GM12875 (cell line): Measurements from ENCODE around the gene NIN.

Source experiments
- H3K4me3 ChIP-seq: one replicate; pipeline ENCODE4 v1.5.1; 2011; ENCODE audit warnings: low read depth, low read length, control low read depth
- TF ChIP-seq, protein P1 (sequence below): IDR thresholded peaks from 2 replicates; pipeline ENCODE4 v1.5.1; 2011; ENCODE audit warnings: low read depth, mild to moderate bottlenecking, control low read depth, inconsistent platforms, low read length, moderate library complexity, borderline replicate concordance; ENCODE audit not compliant: insufficient read depth

The NIN gene

DNA sequence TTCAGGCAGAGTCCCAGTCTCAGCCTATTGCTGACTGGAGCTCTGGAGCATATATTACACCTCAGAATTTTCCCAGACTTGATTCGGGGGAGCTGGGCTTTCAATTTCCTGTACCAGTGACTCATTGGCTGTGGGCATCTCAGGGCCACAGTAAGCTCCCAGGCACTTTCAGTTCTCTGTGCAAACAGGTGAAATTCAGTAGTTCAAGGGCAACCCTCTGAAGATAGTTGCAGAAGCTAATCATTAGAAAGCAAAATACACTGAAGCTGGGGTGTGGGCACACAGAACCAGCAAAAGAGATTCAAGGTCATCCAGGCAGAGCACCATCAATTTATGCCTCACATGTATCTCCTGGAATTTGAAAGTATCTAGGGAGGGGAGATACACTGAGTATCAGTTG is 8.1 kb upstream of the NIN start:
- TF ChIP-seq, protein P1, sequence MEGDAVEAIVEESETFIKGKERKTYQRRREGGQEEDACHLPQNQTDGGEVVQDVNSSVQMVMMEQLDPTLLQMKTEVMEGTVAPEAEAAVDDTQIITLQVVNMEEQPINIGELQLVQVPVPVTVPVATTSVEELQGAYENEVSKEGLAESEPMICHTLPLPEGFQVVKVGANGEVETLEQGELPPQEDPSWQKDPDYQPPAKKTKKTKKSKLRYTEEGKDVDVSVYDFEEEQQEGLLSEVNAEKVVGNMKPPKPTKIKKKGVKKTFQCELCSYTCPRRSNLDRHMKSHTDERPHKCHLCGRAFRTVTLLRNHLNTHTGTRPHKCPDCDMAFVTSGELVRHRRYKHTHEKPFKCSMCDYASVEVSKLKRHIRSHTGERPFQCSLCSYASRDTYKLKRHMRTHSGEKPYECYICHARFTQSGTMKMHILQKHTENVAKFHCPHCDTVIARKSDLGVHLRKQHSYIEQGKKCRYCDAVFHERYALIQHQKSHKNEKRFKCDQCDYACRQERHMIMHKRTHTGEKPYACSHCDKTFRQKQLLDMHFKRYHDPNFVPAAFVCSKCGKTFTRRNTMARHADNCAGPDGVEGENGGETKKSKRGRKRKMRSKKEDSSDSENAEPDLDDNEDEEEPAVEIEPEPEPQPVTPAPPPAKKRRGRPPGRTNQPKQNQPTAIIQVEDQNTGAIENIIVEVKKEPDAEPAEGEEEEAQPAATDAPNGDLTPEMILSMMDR: no peak
- no peak overlapping the region for H3K4me3 ChIP-seq

DNA sequence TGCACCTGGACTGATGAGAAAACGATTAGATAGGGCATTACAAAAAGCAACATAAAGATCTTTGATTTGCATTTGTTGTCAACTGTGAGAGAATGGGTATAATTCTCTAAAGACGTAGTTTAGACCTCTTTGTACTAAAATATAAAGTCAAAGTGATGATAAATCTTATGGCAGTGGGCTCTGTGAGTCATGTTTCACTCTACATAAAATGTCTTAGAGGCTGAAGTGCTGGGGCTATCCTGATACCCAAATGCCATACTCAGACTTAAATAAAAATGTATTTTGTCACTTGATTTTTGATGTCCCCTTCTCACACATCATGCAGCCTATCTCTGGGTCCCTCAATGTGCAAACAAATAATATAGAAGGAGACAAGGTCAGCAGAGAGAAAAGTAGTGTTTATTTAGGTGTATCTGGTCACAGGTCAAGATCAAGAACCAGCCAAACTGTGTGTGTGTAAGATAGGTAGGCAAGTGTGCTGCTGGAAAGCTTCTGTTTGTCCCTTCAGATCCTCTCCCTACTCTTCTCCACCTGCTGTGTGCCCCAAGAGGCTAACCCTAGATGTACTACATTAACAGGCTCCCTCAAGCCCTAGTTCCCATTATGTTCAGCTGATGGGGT is 7.0 kb upstream of the NIN start:
- TF ChIP-seq, protein P1: no peak
- H3K4me3 ChIP-seq: no peak overlapping the region

DNA sequence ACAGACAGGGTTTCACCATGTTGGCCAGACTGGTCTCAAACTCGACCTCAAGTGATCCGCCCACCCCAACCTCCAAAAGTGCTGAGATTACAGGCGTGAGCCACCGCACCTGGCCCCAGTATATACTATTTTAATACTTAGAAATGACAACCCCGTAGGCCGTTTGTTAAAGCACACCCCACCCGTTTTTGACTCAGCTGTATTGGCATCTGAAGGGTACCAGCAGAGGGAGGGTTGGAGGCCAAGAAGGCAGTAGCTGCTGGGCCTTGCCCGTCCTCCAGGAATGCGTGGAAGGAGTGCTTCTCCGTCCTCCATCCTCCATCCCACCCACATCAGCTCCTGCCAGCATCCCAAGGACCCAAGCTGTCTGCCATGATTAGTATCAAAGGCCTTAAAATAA is 6.3 kb upstream of the NIN start:
- TF ChIP-seq, protein P1: no peak
- H3K4me3 ChIP-seq: no peak overlapping the region

DNA sequence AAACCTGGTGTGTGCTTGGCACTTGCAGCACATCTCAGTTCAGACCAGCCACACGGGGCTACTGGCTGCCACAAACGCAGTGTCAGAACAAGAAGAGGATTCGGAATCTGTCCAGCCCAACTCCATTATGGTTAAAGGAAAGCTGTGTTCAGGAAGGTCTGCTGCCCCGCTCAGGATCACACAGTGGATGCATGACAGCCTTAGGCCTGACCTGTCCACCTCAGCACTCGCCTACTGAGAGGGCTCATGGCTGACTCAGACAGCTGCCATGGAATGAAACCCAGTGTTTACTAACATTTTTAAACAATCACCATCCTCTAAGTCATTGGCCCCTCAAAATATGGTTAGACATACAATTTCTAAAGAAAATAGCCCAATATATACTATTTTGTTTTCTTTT is 5.6 kb upstream of the NIN start:
- TF ChIP-seq, protein P1: no peak
- no peak overlapping the region for H3K4me3 ChIP-seq

DNA sequence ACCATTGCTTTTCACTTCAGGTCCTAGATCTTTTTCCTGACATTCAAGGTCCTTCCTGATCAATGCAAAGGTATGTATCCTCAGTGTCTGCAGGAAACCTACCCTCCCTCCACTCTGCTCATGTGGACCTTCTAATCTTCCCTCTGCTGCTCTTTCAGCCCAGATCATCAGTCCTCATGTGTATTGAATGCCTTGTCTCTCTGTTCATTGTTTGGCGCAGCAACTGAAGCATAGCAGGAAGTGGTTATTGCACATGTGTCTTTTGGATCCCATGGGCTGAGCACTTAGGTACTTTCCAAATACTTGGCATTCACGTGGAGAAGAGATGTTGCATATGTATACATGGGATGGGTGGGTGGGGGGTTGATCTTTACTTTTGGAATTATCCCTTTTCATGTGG is 4.3 kb upstream of the NIN start:
- TF ChIP-seq, protein P1: no peak
- H3K4me3 ChIP-seq: no peak overlapping the region

DNA sequence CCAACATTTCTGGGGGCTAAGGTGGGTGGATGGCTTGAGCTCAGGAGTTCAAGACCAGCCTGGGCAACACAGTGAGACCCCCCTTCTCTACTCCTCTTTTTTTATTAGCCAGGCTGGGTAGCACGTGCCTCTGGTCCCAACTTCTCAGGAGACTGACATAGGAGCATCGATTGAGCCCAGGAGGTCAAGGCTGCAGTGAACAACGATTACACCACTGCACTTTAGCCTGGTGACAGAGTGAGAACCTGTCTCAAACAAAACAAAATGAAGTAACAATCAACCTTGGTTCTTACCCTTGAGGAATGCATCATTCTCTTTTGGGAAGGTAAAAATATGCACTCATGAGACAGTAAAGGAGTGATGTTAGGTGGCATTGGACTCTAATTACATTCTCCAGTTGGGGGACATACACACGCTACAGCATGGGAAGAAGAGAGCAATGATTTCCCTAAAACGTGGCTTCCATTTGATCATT is 3.9 kb upstream of the NIN start:
- no peak overlapping the region for H3K4me3 ChIP-seq
- TF ChIP-seq, protein P1: no peak

DNA sequence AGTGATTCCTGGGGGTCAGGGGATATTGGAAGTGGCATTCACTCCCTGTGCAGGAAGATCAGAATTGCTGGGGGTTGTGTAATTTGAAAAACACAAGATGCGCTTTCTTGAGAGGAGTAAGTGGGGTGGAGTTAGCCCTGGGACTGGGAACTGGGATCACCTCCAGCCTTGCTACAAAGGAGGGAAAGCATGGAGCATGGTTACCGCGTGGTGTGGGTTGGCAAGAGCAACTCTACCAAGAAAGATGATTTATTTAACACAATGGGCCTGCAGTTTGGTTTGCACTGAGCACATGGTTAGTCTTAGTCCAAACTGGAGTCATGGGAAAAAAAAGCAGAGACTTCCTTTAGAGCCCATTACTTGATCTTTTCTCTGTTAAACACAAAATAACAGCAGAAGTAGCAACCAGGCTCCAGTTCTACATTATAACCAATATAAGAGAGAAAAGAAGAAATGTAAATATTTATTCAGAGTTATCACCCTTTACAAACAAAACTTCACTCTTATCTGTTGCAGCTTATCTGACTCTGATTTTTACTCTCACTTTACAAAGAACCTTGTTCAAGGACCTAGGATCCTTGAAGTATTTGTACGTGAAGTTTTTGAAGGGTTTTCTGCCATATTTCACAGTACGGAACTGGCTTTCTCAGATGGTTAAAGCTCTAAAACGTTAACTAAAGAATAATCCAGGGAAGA is 2.1 kb upstream of the NIN start:
- TF ChIP-seq, protein P1: no peak
- no peak overlapping the region for H3K4me3 ChIP-seq
